Trophoblast cell (in vitro differentiated cells and primary cell): ENCODE results near the gene TBC1D7.
A peak's percentile ranks its signal among the peaks of the same experiment; 100 is the strongest.

Experiments
- DNase-seq, 2 donors: peaks; one replicate each; pipeline ENCODE4 v3.0.0-alpha.2; 2016
- H2AFZ ChIP-seq: 2 replicates; pipeline ENCODE4 v1.6.1; 2013; ENCODE audit warnings: low read length, moderate library complexity, mild to moderate bottlenecking; ENCODE audit not compliant: insufficient read depth, poor library complexity
- H2AK5ac ChIP-seq: 2 replicates; pipeline ENCODE4 v1.6.1; 2013; ENCODE audit warnings: mild to moderate bottlenecking, low read length
- H2BK120ac ChIP-seq: 2 replicates; pipeline ENCODE4 v1.6.1; 2013; ENCODE audit warnings: low read length, mild to moderate bottlenecking, moderate library complexity; ENCODE audit not compliant: insufficient read depth, poor library complexity
- H2BK12ac ChIP-seq: 2 replicates; pipeline ENCODE4 v1.6.1; 2013; ENCODE audit warnings: mild to moderate bottlenecking, low read length, moderate library complexity
- H2BK5ac ChIP-seq: 2 replicates; pipeline ENCODE4 v1.6.1; 2013; ENCODE audit warnings: low read length, low read depth, moderate library complexity, mild to moderate bottlenecking; ENCODE audit not compliant: poor library complexity
- H3K14ac ChIP-seq: 2 replicates; pipeline ENCODE4 v1.6.1; 2013; ENCODE audit warnings: mild to moderate bottlenecking, low read length
- H3K18ac ChIP-seq: 2 replicates; pipeline ENCODE4 v1.6.1; 2013; ENCODE audit warnings: mild to moderate bottlenecking, low read length
- H3K23ac ChIP-seq: 2 replicates; pipeline ENCODE4 v1.6.1; 2013; ENCODE audit warnings: low read length
- H3K27ac ChIP-seq: 2 replicates; pipeline ENCODE4 v1.5.1; 2013; ENCODE audit warnings: low read depth, mild to moderate bottlenecking, inconsistent platforms, low read length, moderate library complexity
- H3K27me3 ChIP-seq: 2 replicates; pipeline ENCODE4 v1.6.1; 2013; ENCODE audit warnings: inconsistent platforms, mild to moderate bottlenecking, low read length, moderate library complexity; ENCODE audit not compliant: insufficient read depth
- H3K36me3 ChIP-seq, 2 experiments: 1 replicate in 1 of 2; 2 replicates in 1 of 2; pipeline ENCODE4 v1.6.1; 2013; ENCODE audit warnings: low read length in 2 of 2, mild to moderate bottlenecking in 2 of 2, moderate library complexity in 1 of 2; ENCODE audit not compliant: insufficient read depth in 2 of 2, control insufficient read depth in 1 of 2
- H3K4ac ChIP-seq: 2 replicates; pipeline ENCODE4 v1.6.1; 2013; ENCODE audit warnings: low read depth, mild to moderate bottlenecking, low read length, moderate library complexity
- H3K4me1 ChIP-seq, 2 experiments: 1 replicate in 1 of 2; 2 replicates in 1 of 2; pipeline ENCODE4 v1.6.1; 2013; ENCODE audit warnings: low read length in 2 of 2, mild to moderate bottlenecking in 2 of 2, moderate library complexity in 1 of 2; ENCODE audit not compliant: insufficient read depth in 2 of 2, control insufficient read depth in 1 of 2
- H3K4me2 ChIP-seq: 2 replicates; pipeline ENCODE4 v1.6.1; 2013; ENCODE audit warnings: inconsistent platforms, mild to moderate bottlenecking, low read length, moderate library complexity
- H3K4me3 ChIP-seq: 2 replicates; pipeline ENCODE4 v1.5.1; 2013; ENCODE audit warnings: mild to moderate bottlenecking, low read depth, low read length, inconsistent platforms
- H3K79me1 ChIP-seq: one replicate; pipeline ENCODE4 v1.6.1; 2013; ENCODE audit warnings: low read length
- H3K79me2 ChIP-seq: 2 replicates; pipeline ENCODE4 v1.6.1; 2013; ENCODE audit warnings: low read length, mild to moderate bottlenecking; ENCODE audit not compliant: control insufficient read depth, insufficient read depth, poor library complexity
- H3K9ac ChIP-seq: 2 replicates; pipeline ENCODE4 v1.6.1; 2013; ENCODE audit warnings: mild to moderate bottlenecking, low read length
- H3K9me3 ChIP-seq: 2 replicates; pipeline ENCODE4 v1.6.1; 2013; ENCODE audit warnings: low read depth, mild to moderate bottlenecking, control low read depth, inconsistent platforms, low read length; ENCODE audit not compliant: insufficient read depth
- H4K12ac ChIP-seq: 2 replicates; pipeline ENCODE4 v1.6.1; 2013; ENCODE audit warnings: low read depth, mild to moderate bottlenecking, low read length, moderate library complexity
- H4K8ac ChIP-seq: 2 replicates; pipeline ENCODE4 v1.6.1; 2013; ENCODE audit warnings: low read depth, mild to moderate bottlenecking, low read length, moderate library complexity
- H4K91ac ChIP-seq: one replicate; pipeline ENCODE4 v1.6.1; 2013; ENCODE audit warnings: low read depth, mild to moderate bottlenecking, low read length, moderate library complexity
- WGBS: extraction: QIAGEN DNeasy Blood & Tissue Kit; methylation state at CpG from one replicate; pipeline ENCODE4 v1.1.7; 2013; ENCODE audit warnings: missing lambda C conversion rate; ENCODE audit not compliant: insufficient read length, insufficient coverage; ENCODE audit errors: extremely low coverage; 5-methylcytosine and 5-hydroxymethylcytosine counted together

The TBC1D7 gene

GRCh38 chr6:13373488-13373886 lies 45.1 kb upstream of the TBC1D7 start:
- H3K4me2 ChIP-seq, result no peak overlapping the region
- H4K12ac ChIP-seq, result no peak overlapping the region
- no peak overlapping the region for H2BK5ac ChIP-seq
- H2AFZ ChIP-seq, result no peak overlapping the region
- H2AK5ac ChIP-seq, result no peak overlapping the region
- H3K27ac ChIP-seq, result no peak overlapping the region
- no peak overlapping the region for H3K4ac ChIP-seq
- no peak overlapping the region for H4K91ac ChIP-seq
- H3K27me3 ChIP-seq, result no peaks in the 10 kb centered on the region
- H3K23ac ChIP-seq, result no peak overlapping the region
- no CpG with 5 or more reads among the region's 1 CpG for WGBS
- H3K4me1 ChIP-seq, result no peaks in the 10 kb centered on the region
- no peak overlapping the region for H2BK120ac ChIP-seq
- H3K79me2 ChIP-seq, result no peaks in the 10 kb centered on the region
- H4K8ac ChIP-seq, result no peak overlapping the region
- H3K79me1 ChIP-seq, result no peaks in the 10 kb centered on the region
- no peak overlapping the region for H3K14ac ChIP-seq
- H3K36me3 ChIP-seq, result no peaks in the 10 kb centered on the region
- H2BK12ac ChIP-seq, result no peak overlapping the region
- no peak overlapping the region for H3K18ac ChIP-seq
- no peak overlapping the region for H3K4me3 ChIP-seq
- no peak for DNase-seq
- H3K9me3 ChIP-seq, result no peaks in the 10 kb centered on the region
- H3K9ac ChIP-seq, result no peak overlapping the region

GRCh38 chr6:13372688-13373487 lies 44.6 kb upstream of the TBC1D7 start:
- H3K79me1 ChIP-seq, result no peaks in the 10 kb centered on the region
- no peak overlapping the region for H3K4me3 ChIP-seq
- no peak overlapping the region for H2BK12ac ChIP-seq
- no peak overlapping the region for H3K4me2 ChIP-seq
- no peak overlapping the region for H3K27ac ChIP-seq
- peak in 1 of 2 donors; percentile 36 for DNase-seq
- H3K27me3 ChIP-seq, result no peaks in the 10 kb centered on the region
- no peak overlapping the region for H3K14ac ChIP-seq
- no peak overlapping the region for H3K23ac ChIP-seq
- H3K18ac ChIP-seq, result no peak overlapping the region
- no peak overlapping the region for H3K9ac ChIP-seq
- H4K91ac ChIP-seq, result no peak overlapping the region
- H4K8ac ChIP-seq, result no peak overlapping the region
- no peaks in the 10 kb centered on the region for H3K9me3 ChIP-seq
- H2BK5ac ChIP-seq, result no peak overlapping the region
- H4K12ac ChIP-seq, result no peak overlapping the region
- no peaks in the 10 kb centered on the region for H3K36me3 ChIP-seq
- no CpG with 5 or more reads among the region's 9 CpGs for WGBS
- H3K79me2 ChIP-seq, result no peaks in the 10 kb centered on the region
- no peak overlapping the region for H3K4ac ChIP-seq
- H2BK120ac ChIP-seq, result no peak overlapping the region
- no peak overlapping the region for H2AK5ac ChIP-seq
- no peak overlapping the region for H2AFZ ChIP-seq
- H3K4me1 ChIP-seq, result no peaks in the 10 kb centered on the region

GRCh38 chr6:13372076-13372475 lies 43.7 kb upstream of the TBC1D7 start:
- Histone ChIP-seq H3K23ac (no peak overlapping the region), H3K79me1 (no peaks in the 10 kb centered on the region), H3K27ac (no peak overlapping the region), H3K14ac (no peak overlapping the region), H2BK12ac (no peak overlapping the region), H3K18ac (no peak overlapping the region), H3K4me3 (no peak overlapping the region), H2BK5ac (no peak overlapping the region), H4K12ac (no peak overlapping the region), H4K91ac (no peak overlapping the region), H3K27me3 (no peaks in the 10 kb centered on the region), H3K4me2 (no peak overlapping the region), H2AK5ac (no peak overlapping the region), H3K4ac (no peak overlapping the region), H3K4me1 (peaks cover 0 to 3% of the 10 kb centered on the region in 2 experiments), H2BK120ac (no peak overlapping the region), H3K79me2 (no peaks in the 10 kb centered on the region), H3K9ac (no peak overlapping the region), H3K36me3 (no peaks in the 10 kb centered on the region), H3K9me3 (no peaks in the 10 kb centered on the region), H2AFZ (no peak overlapping the region), H4K8ac (no peak overlapping the region)
- DNase-seq, result no peak
- no CpG with 5 or more reads among the region's 6 CpGs for WGBS

GRCh38 chr6:13371421-13372072 lies 43.2 kb upstream of the TBC1D7 start:
- Histone ChIP-seq H2BK5ac (no peak overlapping the region), H3K9ac (no peak overlapping the region), H3K18ac (no peak overlapping the region), H3K4me3 (no peak overlapping the region), H2BK120ac (no peak overlapping the region), H4K8ac (no peak overlapping the region), H3K79me2 (no peaks in the 10 kb centered on the region), H3K4ac (no peak overlapping the region), H3K27me3 (no peaks in the 10 kb centered on the region), H2AFZ (no peak overlapping the region), H2AK5ac (no peak overlapping the region), H3K9me3 (no peaks in the 10 kb centered on the region), H3K4me1 (peaks cover 0 to 3% of the 10 kb centered on the region in 2 experiments), H4K12ac (no peak overlapping the region), H3K36me3 (no peaks in the 10 kb centered on the region), H3K23ac (no peak overlapping the region), H3K27ac (no peak overlapping the region), H4K91ac (no peak overlapping the region), H3K79me1 (no peaks in the 10 kb centered on the region), H3K14ac (no peak overlapping the region), H2BK12ac (no peak overlapping the region), H3K4me2 (no peak overlapping the region)
- whole genome bisulfite sequencing, result no CpG with 5 or more reads among the region's 9 CpGs
- no peak for DNase-seq
